GM12878 (cell line): Measurements from ENCODE around the gene NEK11. TPM values are rescaled to one million over a fixed set of nuclear protein-coding genes. Genes with fewer than 3 reads are reported as not detected.

Source experiments
- ATAC-seq: fragments of 200-7000 bp; cut with Tn5 transposase; 3 replicates; pipeline ENCODE4 v1.9.1; 2020; ENCODE audit warnings: mild to moderate bottlenecking, moderate library complexity
- BruUV-seq: library from RNA; stranded (reverse); fragments of 400-500 nt; replicated peaks from 2 replicates; lab custom pipeline; 2021; lab: Mats Ljungman, UMichigan
- CTCF ChIA-PET: fragments of 300-600 bp; sonication (Branson Sonifier 250); formaldehyde crosslinking; extraction: SDS; loops from one replicate; lab custom pipeline; 2021; ENCODE audit warnings: inconsistent platforms; lab: Yijun Ruan, JAX
- POLR2A ChIA-PET: fragments of 350-600 bp; formaldehyde crosslinking; extraction: SDS; loops from one replicate; lab custom pipeline; 2021; ENCODE audit warnings: inconsistent platforms; lab: Charles Lee
- RAD21 ChIA-PET: fragments of 300-600 bp; sonication (Branson Sonifier 250); formaldehyde crosslinking; loops from one replicate; lab custom pipeline; 2023; ENCODE audit warnings: antibody characterized with exemption; ENCODE audit not compliant: unreplicated experiment; lab: Charles Lee
- SMC1A ChIA-PET: fragments of 300-600 bp; sonication (Branson Sonifier 250); formaldehyde crosslinking; loops from one replicate; lab custom pipeline; 2023; ENCODE audit not compliant: unreplicated experiment, uncharacterized antibody; lab: Charles Lee
- DNase-seq: peaks from one replicate; pipeline ENCODE4 v3.0.0-alpha.2; 2011; ENCODE audit warnings: low read depth, low spot score
- FAIRE-seq: peaks from 3 replicates; lab custom pipeline; 2011; peaks lifted over from hg19 to GRCh38; lab: Jason Lieb, UNC
- H2AFZ ChIP-seq: 2 replicates; pipeline ENCODE4 v1.6.0; 2011; ENCODE audit warnings: low read depth, low read length, control low read depth; ENCODE audit not compliant: control insufficient read depth
- H3K27ac ChIP-seq: 2 replicates; pipeline ENCODE4 v1.5.1; 2011; ENCODE audit warnings: control low read depth; ENCODE audit not compliant: control insufficient read depth, insufficient read depth
- H3K27me3 ChIP-seq, 2 experiments: replicated peaks in 1 of 2; 2 replicates each; pipeline versions ENCODE4 v1.6.0 to v1.6.1; 2011; ENCODE audit warnings: low read length in 1 of 2; ENCODE audit not compliant: control insufficient read depth in 2 of 2, insufficient read depth in 2 of 2
- H3K36me3 ChIP-seq, 2 experiments: 2 replicates each; pipeline ENCODE4 v1.5.1; 2011; ENCODE audit warnings: low read length in 1 of 2; ENCODE audit not compliant: control insufficient read depth in 2 of 2, insufficient read depth in 2 of 2
- H3K4me1 ChIP-seq: 2 replicates; pipeline ENCODE4 v1.6.1; 2011; ENCODE audit warnings: mild to moderate bottlenecking, low read length, moderate library complexity, mixed read lengths; ENCODE audit not compliant: control insufficient read depth, insufficient read depth
- H3K4me2 ChIP-seq: 2 replicates; pipeline ENCODE4 v1.6.0; 2011; ENCODE audit warnings: control low read depth; ENCODE audit not compliant: control insufficient read depth, insufficient read depth
- H3K4me3 ChIP-seq: fragments of 200-600 bp; sonication (generic); 2 replicates; pipeline ENCODE4 v1.5.1; 2016
- H3K79me2 ChIP-seq: 2 replicates; pipeline ENCODE4 v1.6.0; 2011; ENCODE audit warnings: low read length; ENCODE audit not compliant: control insufficient read depth, insufficient read depth
- H3K9ac ChIP-seq: 2 replicates; pipeline ENCODE4 v1.8.0; 2011; ENCODE audit warnings: low read length, control low read depth, mixed read lengths; ENCODE audit not compliant: control insufficient read depth, insufficient read depth
- H3K9me3 ChIP-seq: replicated peaks from 3 replicates; pipeline ENCODE4 v1.5.1; 2011; ENCODE audit warnings: mild to moderate bottlenecking, low read length; ENCODE audit not compliant: control insufficient read depth, insufficient read depth
- H4K20me1 ChIP-seq: 2 replicates; pipeline ENCODE4 v1.6.0; 2011; ENCODE audit not compliant: control insufficient read depth, insufficient read depth
- BCL11A ChIP-seq: IDR thresholded peaks from 2 replicates; pipeline ENCODE4 v1.6.1; 2011; ENCODE audit warnings: low read depth, low read length
- EED ChIP-seq: sonication (generic); IDR thresholded peaks from 2 replicates; pipeline ENCODE4 v1.6.1; 2016; ENCODE audit warnings: antibody characterized with exemption, low read depth
- REST ChIP-seq: IDR thresholded peaks from 2 replicates; pipeline ENCODE4 v1.6.1; 2012; ENCODE audit warnings: mild to moderate bottlenecking, low read depth, low read length
- SMAD1 ChIP-seq: fragments of 450-650 bp; IDR thresholded peaks from 2 replicates; pipeline ENCODE4 v1.6.1; 2018; ENCODE audit warnings: mild to moderate bottlenecking, low read depth; ENCODE audit not compliant: partially characterized antibody
- TCF7 ChIP-seq: IDR thresholded peaks from 2 replicates; pipeline ENCODE4 v1.6.1; 2014; ENCODE audit warnings: antibody characterized with exemption, borderline replicate concordance
- WGBS: methylation state at CpG from one replicate; pipeline ENCODE4 v1.1.6; 2016; ENCODE audit warnings: low lambda C conversion rate; ENCODE audit not compliant: insufficient replicate concordance, insufficient coverage; ENCODE audit errors: missing lambda C conversion rate; 5-methylcytosine and 5-hydroxymethylcytosine counted together
- in situ Hi-C: fragments of 300-500 bp; cut with MboI; formaldehyde crosslinking; loops from 9 replicates; pipeline ENCODE4 v1.14.3; 2018; ENCODE audit warnings: mixed read lengths
- intact Hi-C: fragments of 100-400 bp; cut with micrococcal nuclease; formaldehyde crosslinking; loops from one replicate; pipeline ENCODE4 v1.14.2; 2022; ENCODE audit not compliant: unreplicated experiment
- polyA plus RNA-seq, 11 experiments: library from polyadenylated mRNA; depleted of rRNA in 4 of 11; unstranded in 6 of 11; stranded (reverse) in 5 of 11; fragments of >200 nt; fragmentation: Nextera tagmentation in 4 of 11; fragmentation: Illumina TruSeq in 1 of 11; extraction: Ambion mirVana in 4 of 11; extraction: Trizol in 1 of 11; gene quantifications; 1 replicate in 1 of 11; 2 replicates in 10 of 11; pipeline versions ENCODE4 v1.2.1 to v1.2.3, GENCODE V29; 2011 to 2016; ENCODE audit warnings: inconsistent platforms in 2 of 11, missing spikeins in 2 of 11, low read depth in 1 of 11
- total RNA-seq, 4 experiments: library from RNA; depleted of rRNA in 3 of 4; stranded (reverse); fragments of >200 nt in 3 of 4; fragmentation: Illumina TruSeq in 1 of 4; extraction: Trizol in 1 of 4; gene quantifications; 2 replicates each; pipeline versions ENCODE4 v1.2.1 to v1.2.3, GENCODE V29; 2013 to 2021

The NEK11 gene
- total and polyA plus RNA-seq, 10 of the 15 experiments (the other 5 are each of a cell fraction or from before 2014, with no cell fraction given), result 0.05 to 0.94 (median 0.36) TPM; not detected in 1

DNA sequence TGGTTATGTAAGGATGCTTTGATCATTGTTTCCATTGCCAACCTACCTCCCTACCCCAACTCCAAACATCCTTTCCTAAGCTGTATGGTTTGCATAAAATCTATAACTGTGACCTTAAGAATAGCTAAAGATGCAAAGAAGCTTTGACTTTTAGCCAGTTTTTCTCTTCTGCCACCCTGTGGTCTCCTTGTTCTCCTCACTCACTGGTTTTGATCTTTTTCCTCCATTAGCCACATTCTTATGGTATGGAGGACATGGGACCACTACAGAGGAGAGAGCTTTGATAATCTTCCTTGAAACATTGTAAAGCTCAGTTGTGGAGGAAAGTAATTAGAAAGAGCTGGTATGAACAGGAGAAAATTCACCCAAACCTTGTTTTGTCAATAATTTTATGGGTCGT, 115.9 kb downstream of the NEK11 start:
- in situ Hi-C loops, result no loop called here
- Histone ChIP-seq H3K4me2 (no peak overlapping the region), H3K9me3 (no peaks in the 10 kb centered on the region), H4K20me1 (no peaks in the 10 kb centered on the region), H3K79me2 (no peaks in the 10 kb centered on the region), H3K4me1 (no peaks in the 10 kb centered on the region), H2AFZ (no peak overlapping the region), H3K27ac (no peak overlapping the region), H3K4me3 (no peak overlapping the region), H3K36me3 (no peaks in the 10 kb centered on the region), H3K9ac (no peak overlapping the region), H3K27me3 (no peaks in the 10 kb centered on the region)
- ChIA-PET SMC1A (interaction anchor here (0.6 to 1.3 kb wide), 2 partner anchors 12 to 107 kb away, joined by 3 to 5 read pairs; no protein-coding TSS in a partner anchor), POLR2A (no interaction called here), CTCF (interaction anchor here (1.7 kb wide), 1 partner anchor 110 kb away, joined by 9 read pairs; no protein-coding TSS in a partner anchor), RAD21 (interaction anchor here (1.4 kb wide), 1 partner anchor 110 kb away, joined by 3 read pairs; no protein-coding TSS in a partner anchor)
- FAIRE-seq (no peak), ATAC-seq (no peak), DNase-seq (no peak)
- no TSS peak for BruUV-seq
- 30% methylated on average over 1 of the region's 1 CpG for WGBS
- TF ChIP-seq REST, result no peak
- no peak for TF ChIP-seq TCF7
- TF ChIP-seq EED, result no peak
- no peak for TF ChIP-seq SMAD1
- TF ChIP-seq BCL11A, result no peak
- intact Hi-C loops, result no loop called here
